ENCODE data around the gene GM2A.

DNA sequence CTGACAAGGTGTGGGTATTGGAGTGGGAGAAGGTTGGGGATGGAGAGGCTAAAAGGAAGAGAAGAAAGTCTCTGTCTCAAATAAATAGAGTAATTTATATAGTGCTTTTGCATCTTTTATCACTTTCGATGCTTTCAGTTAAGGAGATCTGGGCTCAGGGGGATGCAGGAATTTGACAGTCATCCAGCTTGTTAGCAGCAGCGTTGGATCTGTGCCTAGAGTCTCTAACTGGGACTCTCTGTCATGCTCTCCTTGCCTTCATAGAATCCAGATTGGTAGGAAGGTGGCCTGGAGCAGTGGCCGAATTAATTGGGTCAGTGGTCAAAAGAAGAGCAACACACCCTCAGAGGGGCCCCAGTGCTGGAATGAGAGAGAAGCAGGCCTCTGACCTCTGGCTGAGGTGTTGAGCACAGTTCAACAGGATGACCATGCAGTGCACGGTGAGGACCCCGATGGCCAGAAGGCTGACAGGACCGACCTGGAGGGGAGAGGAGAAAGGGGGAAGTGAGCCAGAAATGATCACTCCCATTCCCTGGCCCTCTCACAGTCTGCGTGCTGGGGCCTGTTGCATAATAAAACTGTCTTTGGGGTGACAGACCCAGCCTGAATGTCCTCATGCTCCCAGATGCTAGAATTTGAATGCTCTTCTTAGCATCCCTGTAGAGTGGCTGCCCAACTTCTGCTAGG, 42.9 kb downstream of the GM2A start:
- no peak for TF ChIP-seq POLR2AphosphoS5 (IDR thresholded peaks at IDR 0.05)
- TF ChIP-seq EP300 (IDR thresholded peaks at IDR 0.05), result no peak
- TF ChIP-seq, protein P1, sequence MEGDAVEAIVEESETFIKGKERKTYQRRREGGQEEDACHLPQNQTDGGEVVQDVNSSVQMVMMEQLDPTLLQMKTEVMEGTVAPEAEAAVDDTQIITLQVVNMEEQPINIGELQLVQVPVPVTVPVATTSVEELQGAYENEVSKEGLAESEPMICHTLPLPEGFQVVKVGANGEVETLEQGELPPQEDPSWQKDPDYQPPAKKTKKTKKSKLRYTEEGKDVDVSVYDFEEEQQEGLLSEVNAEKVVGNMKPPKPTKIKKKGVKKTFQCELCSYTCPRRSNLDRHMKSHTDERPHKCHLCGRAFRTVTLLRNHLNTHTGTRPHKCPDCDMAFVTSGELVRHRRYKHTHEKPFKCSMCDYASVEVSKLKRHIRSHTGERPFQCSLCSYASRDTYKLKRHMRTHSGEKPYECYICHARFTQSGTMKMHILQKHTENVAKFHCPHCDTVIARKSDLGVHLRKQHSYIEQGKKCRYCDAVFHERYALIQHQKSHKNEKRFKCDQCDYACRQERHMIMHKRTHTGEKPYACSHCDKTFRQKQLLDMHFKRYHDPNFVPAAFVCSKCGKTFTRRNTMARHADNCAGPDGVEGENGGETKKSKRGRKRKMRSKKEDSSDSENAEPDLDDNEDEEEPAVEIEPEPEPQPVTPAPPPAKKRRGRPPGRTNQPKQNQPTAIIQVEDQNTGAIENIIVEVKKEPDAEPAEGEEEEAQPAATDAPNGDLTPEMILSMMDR (IDR thresholded peaks at IDR 0.05), result no peak
